ENCODE results near the gene PSTPIP2.

Gene PSTPIP2

DNA sequence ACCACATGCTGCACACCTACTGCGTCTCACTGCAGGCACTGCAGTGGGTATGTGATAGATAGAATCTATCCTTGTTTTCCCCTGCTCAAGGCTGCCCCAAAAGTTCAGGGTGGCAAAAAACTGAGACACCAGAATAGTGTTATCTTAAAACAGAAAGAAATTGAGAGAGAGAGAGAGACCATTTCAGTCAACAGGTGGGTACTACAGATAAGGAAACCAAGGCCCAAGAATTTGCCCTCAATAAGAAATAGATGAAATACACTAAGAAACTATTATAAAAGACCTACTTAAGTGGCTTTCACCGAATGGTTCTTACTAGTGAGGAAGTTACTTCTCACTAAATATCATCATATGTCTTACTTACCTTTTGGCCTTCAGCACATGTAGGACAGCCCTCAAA lies 132.8 kb downstream of the PSTPIP2 start:
- no peaks in the 10 kb centered on the region for H3K27me3 ChIP-seq (ENCODE audit: insufficient read depth, low read length, poor library complexity, severe bottlenecking)
- no peak overlapping the region for H3K4me3 ChIP-seq (ENCODE audit: low read length, poor library complexity, severe bottlenecking)
- H2AFZ ChIP-seq (ENCODE audit: low read length): no peak overlapping the region
- H3K9me2 ChIP-seq (replicated peaks; ENCODE audit: low read depth, low read length): no peaks in the 10 kb centered on the region
- H3F3A ChIP-seq (ENCODE audit: low read depth): no peaks in the 10 kb centered on the region
- H3K79me2 ChIP-seq (ENCODE audit: insufficient read depth, low read length): no peaks in the 10 kb centered on the region
- TF ChIP-seq EZH2phosphoT487 (IDR thresholded peaks at IDR 0.05; ENCODE audit: borderline replicate concordance) (no peak), CTCF (conservative IDR thresholded peaks at IDR 0.05; ENCODE audit: low read length) (no peak)
- peaks cover 72% of the 10 kb centered on the region for H3K36me3 ChIP-seq (ENCODE audit: insufficient read depth, low read length)
- H4K20me1 ChIP-seq (ENCODE audit: insufficient read depth, low read length, poor library complexity, severe bottlenecking): no peaks in the 10 kb centered on the region
- no peaks in the 10 kb centered on the region for H3K9me3 ChIP-seq (ENCODE audit: insufficient read depth, low read depth, low read length)
- no peak overlapping the region for H3K9ac ChIP-seq (ENCODE audit: low read depth, low read length, poor library complexity, severe bottlenecking)
- H3K4me1 ChIP-seq (ENCODE audit: insufficient read depth, low read length, poor library complexity, severe bottlenecking): peaks cover 8% of the 10 kb centered on the region
- H3K4me2 ChIP-seq (ENCODE audit: low read depth, low read length, poor library complexity, severe bottlenecking): no peak overlapping the region

DNA sequence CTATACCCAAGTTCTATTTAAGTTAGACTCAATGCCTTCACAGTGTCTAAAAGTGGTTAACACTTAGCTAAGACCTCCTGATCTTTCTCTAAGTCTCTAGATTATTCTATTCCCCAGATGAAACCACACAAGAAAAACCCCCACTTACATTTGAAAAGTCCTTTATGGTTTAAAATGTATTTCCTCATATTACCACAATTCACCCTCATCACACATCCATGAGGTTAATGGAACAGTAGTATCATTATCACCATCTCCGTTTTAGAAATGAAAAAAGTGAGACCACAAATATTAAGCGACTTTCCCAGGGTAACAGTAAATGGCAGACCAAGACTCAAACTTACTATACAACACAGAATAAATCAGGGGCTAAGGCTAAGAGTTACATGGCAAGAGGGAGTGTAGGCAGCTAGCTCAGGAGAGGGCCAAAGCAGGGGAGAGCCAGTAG lies 133.5 kb downstream of the PSTPIP2 start:
- Histone ChIP-seq H3K9me2 (replicated peaks; ENCODE audit: low read depth, low read length) (no peaks in the 10 kb centered on the region), H3K4me2 (ENCODE audit: low read depth, low read length, poor library complexity, severe bottlenecking) (no peak overlapping the region), H3K79me2 (ENCODE audit: insufficient read depth, low read length) (no peaks in the 10 kb centered on the region), H3K27me3 (ENCODE audit: insufficient read depth, low read length, poor library complexity, severe bottlenecking) (no peaks in the 10 kb centered on the region), H4K20me1 (ENCODE audit: insufficient read depth, low read length, poor library complexity, severe bottlenecking) (no peaks in the 10 kb centered on the region), H3K9me3 (ENCODE audit: insufficient read depth, low read depth, low read length) (no peaks in the 10 kb centered on the region), H3K9ac (ENCODE audit: low read depth, low read length, poor library complexity, severe bottlenecking) (no peak overlapping the region), H3F3A (ENCODE audit: low read depth) (no peaks in the 10 kb centered on the region), H2AFZ (ENCODE audit: low read length) (no peak overlapping the region), H3K36me3 (ENCODE audit: insufficient read depth, low read length) (peaks cover 66% of the 10 kb centered on the region), H3K4me1 (ENCODE audit: insufficient read depth, low read length, poor library complexity, severe bottlenecking) (peaks cover 8% of the 10 kb centered on the region), H3K4me3 (ENCODE audit: low read length, poor library complexity, severe bottlenecking) (no peak overlapping the region)
- TF ChIP-seq CTCF (conservative IDR thresholded peaks at IDR 0.05; ENCODE audit: low read length) (no peak), EZH2phosphoT487 (IDR thresholded peaks at IDR 0.05; ENCODE audit: borderline replicate concordance) (no peak)

DNA sequence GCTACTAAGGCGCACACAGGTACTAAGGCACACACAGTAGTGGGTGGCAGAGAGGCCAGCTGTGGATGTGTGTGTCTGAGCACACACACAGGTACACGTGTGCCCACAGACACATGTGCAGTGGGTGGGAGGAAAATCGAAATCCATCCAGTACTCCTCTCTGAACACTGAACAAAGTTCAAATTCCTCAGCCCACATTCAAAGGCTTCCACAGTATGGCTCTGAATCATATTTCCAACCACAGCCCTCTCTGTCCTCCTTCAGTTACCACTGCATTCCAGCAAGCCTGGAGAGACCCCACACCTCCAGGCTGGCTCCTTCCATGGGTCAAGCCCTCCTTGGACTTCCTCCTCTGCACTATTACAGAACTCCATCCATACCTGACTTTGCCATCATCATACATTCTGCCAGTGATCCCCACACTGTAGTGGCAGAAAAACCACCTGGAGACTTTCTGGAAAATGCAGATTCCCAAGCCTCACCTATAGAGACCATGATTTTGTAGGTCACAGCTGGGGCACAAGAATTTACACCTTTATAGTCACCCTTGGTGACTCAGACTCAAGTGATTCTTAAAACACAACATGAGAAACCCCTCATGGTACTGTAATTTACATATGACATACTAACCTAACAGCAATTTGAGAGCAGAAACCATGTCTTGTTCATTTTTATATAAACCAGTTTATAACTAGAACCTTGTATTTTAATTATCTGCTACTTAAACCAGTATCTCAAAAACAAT lies 136.3 kb downstream of the PSTPIP2 start:
- H3K4me2 ChIP-seq (ENCODE audit: low read depth, low read length, poor library complexity, severe bottlenecking): no peak overlapping the region
- H2AFZ ChIP-seq (ENCODE audit: low read length): no peak overlapping the region
- no peaks in the 10 kb centered on the region for H3K79me2 ChIP-seq (ENCODE audit: insufficient read depth, low read length)
- H3K36me3 ChIP-seq (ENCODE audit: insufficient read depth, low read length): peaks cover 66% of the 10 kb centered on the region; the same call in 1 of the 2 replicates
- H3K9me2 ChIP-seq (replicated peaks; ENCODE audit: low read depth, low read length): no peaks in the 10 kb centered on the region
- peaks cover 8% of the 10 kb centered on the region for H3K4me1 ChIP-seq (ENCODE audit: insufficient read depth, low read length, poor library complexity, severe bottlenecking)
- H3F3A ChIP-seq (ENCODE audit: low read depth): no peaks in the 10 kb centered on the region
- H3K9me3 ChIP-seq (ENCODE audit: insufficient read depth, low read depth, low read length): no peaks in the 10 kb centered on the region
- H3K9ac ChIP-seq (ENCODE audit: low read depth, low read length, poor library complexity, severe bottlenecking): no peak overlapping the region
- H3K27me3 ChIP-seq (ENCODE audit: insufficient read depth, low read length, poor library complexity, severe bottlenecking): no peaks in the 10 kb centered on the region
- no peak overlapping the region for H3K4me3 ChIP-seq (ENCODE audit: low read length, poor library complexity, severe bottlenecking)
- no peaks in the 10 kb centered on the region for H4K20me1 ChIP-seq (ENCODE audit: insufficient read depth, low read length, poor library complexity, severe bottlenecking)
- TF ChIP-seq EZH2phosphoT487 (IDR thresholded peaks at IDR 0.05; ENCODE audit: borderline replicate concordance): no peak
- no peak for TF ChIP-seq CTCF (conservative IDR thresholded peaks at IDR 0.05; ENCODE audit: low read length)
